Chondrocyte (in vitro differentiated cells): Measurements from ENCODE around the gene APP. TPM values are rescaled to one million over a fixed set of nuclear protein-coding genes. Genes with fewer than 3 reads are reported as not detected.

Source experiments
- DNase-seq: peaks from one replicate; pipeline ENCODE4 v3.0.0; 2021; ENCODE audit warnings: mixed read lengths, low spot score
- H3K27ac Mint-ChIP-seq: one replicate; pipeline ENCODE4 v1.8.0; 2021; ENCODE audit warnings: mild to moderate bottlenecking, moderate library complexity, mixed read lengths; ENCODE audit not compliant: unreplicated experiment
- H3K27me3 Mint-ChIP-seq: 2 replicates; pipeline ENCODE4 v1.8.0; 2021; ENCODE audit warnings: low read depth, mixed read lengths
- H3K36me3 Mint-ChIP-seq: 2 replicates; pipeline ENCODE4 v1.8.0; 2021; ENCODE audit warnings: low read depth, mixed read lengths
- H3K4me1 Mint-ChIP-seq: 2 replicates; pipeline ENCODE4 v1.8.0; 2021; ENCODE audit warnings: low read depth, mild to moderate bottlenecking, mixed read lengths
- H3K4me3 Mint-ChIP-seq: one replicate; pipeline ENCODE4 v1.8.0; 2021; ENCODE audit warnings: mild to moderate bottlenecking, moderate library complexity, mixed read lengths; ENCODE audit not compliant: unreplicated experiment
- H3K9me3 Mint-ChIP-seq: 2 replicates; pipeline ENCODE4 v1.8.0; 2021; ENCODE audit warnings: low read depth, mixed read lengths
- CTCF ChIP-seq: fragments of 200-600 bp; sonication (generic); IDR thresholded peaks from 2 replicates; pipeline ENCODE4 v1.5.0; 2021; ENCODE audit warnings: antibody characterized with exemption, mild to moderate bottlenecking, moderate library complexity
- total RNA-seq: library from RNA; stranded (reverse); gene quantifications from 3 replicates; pipeline ENCODE4 v1.2.1, GENCODE V29; 2021

The APP gene
- total RNA-seq, 1 donor from 2014 or later = 442 TPM

- no peaks in the 10 kb centered on the region for H3K27me3 Mint-ChIP-seq
- no peaks in the 10 kb centered on the region for H3K9me3 Mint-ChIP-seq
- peak overlapping the region; percentile 95 for H3K4me3 Mint-ChIP-seq
- TF ChIP-seq CTCF = no peak
- no peaks in the 10 kb centered on the region for H3K36me3 Mint-ChIP-seq
- no peak for DNase-seq
- H3K27ac Mint-ChIP-seq = no peak overlapping the region
- peaks cover 31% of the 10 kb centered on the region for H3K4me1 Mint-ChIP-seq
These were observed 909 bp upstream of the APP start for GRCh38 chr21:26171258-26172100.

- TF ChIP-seq CTCF = no peak
- H3K9me3 Mint-ChIP-seq = no peaks in the 10 kb centered on the region
- H3K4me3 Mint-ChIP-seq = peak overlapping the region; percentile 95
- no peaks in the 10 kb centered on the region for H3K36me3 Mint-ChIP-seq
- peak overlapping the region; percentile 90 for H3K27ac Mint-ChIP-seq
- H3K4me1 Mint-ChIP-seq = peaks cover 42% of the 10 kb centered on the region
- no peaks in the 10 kb centered on the region for H3K27me3 Mint-ChIP-seq
- DNase-seq = no peak
These were observed 729 bp downstream of the APP start for GRCh38 chr21:26169611-26170470.

DNA sequence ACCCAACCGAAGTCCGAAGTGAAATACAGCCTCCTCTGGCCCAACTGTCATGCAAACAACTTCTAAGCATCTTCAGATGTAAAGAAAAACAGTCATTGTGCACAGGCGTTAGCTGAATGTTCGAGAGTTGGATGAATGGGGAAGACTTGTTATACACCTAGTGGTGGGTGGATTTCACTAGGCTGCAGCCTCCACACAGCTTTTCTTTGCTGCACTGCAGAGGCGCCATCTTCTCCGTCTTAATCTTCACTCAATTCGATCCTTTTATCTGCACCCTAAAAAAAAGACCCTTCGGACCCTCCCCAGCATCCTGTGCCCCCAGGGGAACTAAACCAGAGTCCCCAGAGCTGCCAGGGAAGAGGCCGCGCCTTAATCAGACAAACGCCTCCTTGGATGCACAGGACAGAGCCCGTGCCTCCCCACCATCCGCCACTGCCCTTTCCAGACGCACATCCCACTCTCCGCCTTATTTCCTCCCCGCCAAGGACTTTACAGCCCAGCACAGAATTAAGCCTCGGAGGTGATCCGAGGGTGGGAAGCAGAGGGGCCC, 1.4 kb downstream of the APP start:
- peak overlapping the region; percentile 90 for H3K27ac Mint-ChIP-seq
- H3K4me1 Mint-ChIP-seq = peaks cover 44% of the 10 kb centered on the region
- no peaks in the 10 kb centered on the region for H3K27me3 Mint-ChIP-seq
- H3K36me3 Mint-ChIP-seq = no peaks in the 10 kb centered on the region
- peak; percentile 75 for TF ChIP-seq CTCF
- H3K4me3 Mint-ChIP-seq = peak overlapping the region; percentile 95
- H3K9me3 Mint-ChIP-seq = no peaks in the 10 kb centered on the region
- no peak for DNase-seq

GRCh38 chr21:26168371-26168770, 2.2 kb downstream of the APP start:
- no peaks in the 10 kb centered on the region for H3K36me3 Mint-ChIP-seq
- peak overlapping the region; percentile 90 for H3K27ac Mint-ChIP-seq
- no peak for TF ChIP-seq CTCF
- no peaks in the 10 kb centered on the region for H3K27me3 Mint-ChIP-seq
- peak overlapping the region; percentile 95 for H3K4me3 Mint-ChIP-seq
- no peaks in the 10 kb centered on the region for H3K9me3 Mint-ChIP-seq
- DNase-seq = no peak
- H3K4me1 Mint-ChIP-seq = peaks cover 44% of the 10 kb centered on the region

- Mint-ChIP-seq H3K9me3 (no peaks in the 10 kb centered on the region), H3K4me3 (peak overlapping the region; percentile 1), H3K27me3 (no peaks in the 10 kb centered on the region), H3K27ac (no peak overlapping the region), H3K4me1 (peaks cover 44% of the 10 kb centered on the region), H3K36me3 (no peaks in the 10 kb centered on the region)
- DNase-seq = no peak
- no peak for TF ChIP-seq CTCF
These were observed 3.0 kb downstream of the APP start for GRCh38 chr21:26167593-26167992.
